Activated T-cell treated with anti-CD3 and anti-CD28 coated beads, Interleukin-2, amount 50 U/mL, for 72 hours (primary cell): ENCODE data around the gene TERT. TPM values are rescaled to one million over a fixed set of nuclear protein-coding genes. Genes with fewer than 3 reads are reported as not detected.
"Not testable (repeated sequence)": the region's sequence is repeated elsewhere in the genome, so short reads cannot be mapped to it uniquely, and the experiment has no call there.

Experiments used
- ATAC-seq, 2 donors: fragments of 150-1000 bp; cut with Tn5 transposase; replicated peaks in 1 of 2; 2 replicates each; pipeline ENCODE4 v1.10.0; 2021; ENCODE audit warnings: moderate library complexity in 2 of 2, mild to moderate bottlenecking in 1 of 2
- DNase-seq, 2 donors: peaks; one replicate each; pipeline ENCODE4 v3.0.0; 2021 to 2022; ENCODE audit warnings: mixed read lengths in 1 of 2
- H3K27ac Mint-ChIP-seq: one replicate; pipeline ENCODE4 v1.8.0; 2022; ENCODE audit warnings: mild to moderate bottlenecking, moderate library complexity, mixed read lengths
- H3K27me3 Mint-ChIP-seq: one replicate; pipeline ENCODE4 v1.8.0; 2022; ENCODE audit warnings: low read depth, mixed read lengths
- H3K36me3 Mint-ChIP-seq, 2 donors: one replicate each; pipeline ENCODE4 v1.8.0; 2022; ENCODE audit warnings: mixed read lengths in 2 of 2, mild to moderate bottlenecking in 1 of 2; ENCODE audit not compliant: insufficient read depth in 2 of 2
- H3K4me1 Mint-ChIP-seq: one replicate; pipeline ENCODE4 v1.8.0; 2022; ENCODE audit warnings: low read depth, mixed read lengths
- H3K4me3 Mint-ChIP-seq, 2 donors: one replicate each; pipeline ENCODE4 v1.8.0; 2022; ENCODE audit warnings: mild to moderate bottlenecking in 2 of 2, mixed read lengths in 2 of 2, moderate library complexity in 2 of 2
- H3K9me3 Mint-ChIP-seq, 2 donors: one replicate each; pipeline ENCODE4 v1.8.0; 2022; ENCODE audit warnings: mixed read lengths in 2 of 2
- total RNA-seq, 2 donors: library from RNA; stranded (reverse); gene quantifications; one replicate each; pipeline ENCODE4 v1.2.3, GENCODE V29; 2022

Gene TERT
- total RNA-seq, 2 donors from 2014 or later, result 2.5 to 5.1 TPM

DNA sequence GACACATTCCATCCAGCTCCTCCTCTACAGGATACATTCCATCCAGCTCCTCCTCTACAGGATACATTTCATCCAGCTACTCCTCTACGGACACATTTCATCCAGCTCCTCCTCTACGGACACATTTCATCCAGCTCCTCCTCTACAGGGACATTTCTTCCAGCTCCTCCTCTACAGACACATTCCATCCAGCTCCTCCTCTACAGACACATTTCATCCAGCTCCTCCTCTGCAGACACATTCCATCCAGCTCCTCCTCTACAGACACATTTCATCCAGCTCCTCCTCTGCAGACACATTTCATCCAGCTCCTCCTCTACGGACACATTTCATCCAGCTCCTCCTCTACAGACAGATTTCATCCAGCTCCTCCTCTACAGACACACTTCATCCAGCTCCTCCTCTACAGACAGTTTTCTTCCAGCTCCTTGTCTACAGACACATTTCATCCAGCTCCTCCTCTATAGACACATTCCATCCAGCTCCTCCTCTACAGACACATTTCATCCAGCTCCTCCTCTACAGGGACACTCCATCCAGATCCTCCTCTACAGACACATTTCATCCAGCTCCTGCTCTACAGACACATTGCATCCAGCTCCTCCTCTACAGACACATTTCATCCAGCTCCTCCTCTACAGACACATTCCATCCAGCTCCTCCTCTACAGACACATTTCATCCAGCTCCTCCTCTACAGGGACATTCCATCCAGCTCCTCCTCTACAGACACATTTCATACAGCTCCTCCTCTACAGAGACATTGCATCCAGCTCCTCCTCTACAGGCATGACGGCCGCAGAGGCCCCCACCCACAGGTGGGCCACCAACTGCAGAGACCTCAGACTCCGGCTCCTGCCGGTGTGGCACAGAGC is 33.6 kb upstream of the TERT start:
- H3K4me1 Mint-ChIP-seq, result not testable (repeated sequence)

DNA sequence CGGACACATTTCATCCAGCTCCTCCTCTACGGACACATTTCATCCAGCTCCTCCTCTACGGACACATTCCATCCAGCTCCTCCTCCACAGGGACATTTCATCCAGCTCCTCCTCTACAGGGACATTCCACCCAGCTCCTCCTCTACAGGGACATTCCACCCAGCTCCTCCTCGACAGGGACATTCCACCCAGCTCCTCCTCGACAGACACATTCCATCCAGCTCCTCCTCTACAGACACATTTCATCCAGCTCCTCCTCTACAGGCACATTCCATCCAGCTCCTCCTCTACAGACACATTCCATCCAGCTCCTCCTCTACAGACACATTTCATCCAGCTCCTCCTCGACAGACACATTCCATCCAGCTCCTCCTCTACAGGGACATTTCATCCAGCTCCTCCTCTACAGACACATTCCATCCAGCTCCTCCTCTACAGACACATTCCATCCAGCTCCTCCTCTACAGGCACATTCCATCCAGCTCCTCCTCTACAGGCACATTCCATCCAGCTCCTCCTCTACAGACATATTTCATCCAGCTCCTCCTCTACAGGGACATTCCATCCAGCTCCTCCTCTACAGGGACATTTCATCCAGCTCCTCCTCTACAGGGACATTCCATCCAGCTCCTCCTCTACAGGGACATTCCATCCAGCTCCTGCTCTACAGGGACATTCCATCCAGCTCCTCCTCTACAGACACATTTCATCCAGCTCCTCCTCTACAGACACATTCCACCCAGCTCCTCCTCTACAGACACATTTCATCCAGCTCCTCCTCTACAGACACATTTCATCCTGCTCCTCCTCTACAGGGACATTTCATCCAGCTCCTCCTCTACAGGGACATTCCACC is 32.3 kb upstream of the TERT start:
- H3K27me3 Mint-ChIP-seq, ATAC-seq, H3K4me1 Mint-ChIP-seq, H3K9me3 Mint-ChIP-seq, H3K36me3 Mint-ChIP-seq, H3K27ac Mint-ChIP-seq, DNase-seq, H3K4me3 Mint-ChIP-seq: not testable (repeated sequence)

More for the DNA sequence above, 33.6 kb upstream of the TERT start:
- not testable (repeated sequence) for H3K4me3 Mint-ChIP-seq, H3K36me3 Mint-ChIP-seq, DNase-seq, H3K27me3 Mint-ChIP-seq, H3K9me3 Mint-ChIP-seq, ATAC-seq
- peak overlapping the region; percentile 9 for H3K27ac Mint-ChIP-seq

DNA sequence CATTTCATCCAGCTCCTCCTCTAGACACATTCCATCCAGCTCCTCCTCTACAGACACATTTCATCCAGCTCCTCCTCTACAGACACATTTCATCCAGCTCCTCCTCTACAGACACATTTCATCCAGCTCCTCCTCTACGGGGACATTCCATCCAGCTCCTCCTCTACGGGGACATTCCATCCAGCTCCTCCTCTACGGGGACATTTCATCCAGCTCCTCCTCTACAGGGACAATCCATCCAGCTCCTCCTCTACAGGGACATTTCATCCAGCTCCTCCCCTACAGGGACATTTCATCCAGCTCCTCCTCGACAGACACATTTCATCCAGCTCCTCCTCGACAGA is 31.6 kb upstream of the TERT start:
- H3K27ac Mint-ChIP-seq, ATAC-seq, H3K4me3 Mint-ChIP-seq, DNase-seq, H3K4me1 Mint-ChIP-seq, H3K9me3 Mint-ChIP-seq, H3K27me3 Mint-ChIP-seq, H3K36me3 Mint-ChIP-seq: not testable (repeated sequence)

DNA sequence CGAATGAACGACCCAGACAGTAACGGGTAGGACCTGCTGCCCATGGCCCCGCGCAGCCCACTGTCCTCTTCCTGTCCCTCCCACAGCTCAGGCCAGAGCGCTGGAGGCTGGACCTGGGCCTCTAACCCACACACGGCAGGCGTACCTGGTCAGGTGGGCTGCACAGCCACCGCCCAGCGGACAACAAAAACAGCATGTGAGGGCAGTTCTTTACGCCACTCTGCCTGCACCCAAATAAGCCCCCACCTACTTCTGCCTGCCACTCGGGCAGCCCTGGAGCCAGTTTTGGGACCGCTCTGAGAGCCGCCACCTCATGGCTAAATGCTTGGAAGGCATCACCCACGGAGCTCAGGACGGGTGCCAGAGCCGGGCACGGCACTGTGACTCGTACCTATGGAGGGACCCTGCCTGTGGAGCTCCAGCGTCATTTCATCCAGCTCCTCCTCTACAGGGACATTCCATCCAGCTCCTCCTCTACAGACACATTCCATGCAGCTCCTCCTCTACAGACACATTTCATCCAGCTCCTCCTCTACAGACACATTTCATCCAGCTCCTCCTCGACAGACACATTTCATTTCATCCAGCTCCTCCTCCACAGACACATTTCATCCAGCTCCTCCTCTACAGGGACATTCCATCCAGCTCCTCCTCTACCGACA is 31.1 kb upstream of the TERT start:
- Mint-ChIP-seq H3K4me1 (no peaks in the 10 kb centered on the region), H3K27me3 (no peaks in the 10 kb centered on the region), H3K27ac (no peak overlapping the region), H3K9me3 (no peaks in the 10 kb centered on the region), H3K36me3 (peaks cover 2 to 8% of the 10 kb centered on the region in 2 donors), H3K4me3 (no peak overlapping the region)
- DNase-seq (no peak), ATAC-seq (no peak)

DNA sequence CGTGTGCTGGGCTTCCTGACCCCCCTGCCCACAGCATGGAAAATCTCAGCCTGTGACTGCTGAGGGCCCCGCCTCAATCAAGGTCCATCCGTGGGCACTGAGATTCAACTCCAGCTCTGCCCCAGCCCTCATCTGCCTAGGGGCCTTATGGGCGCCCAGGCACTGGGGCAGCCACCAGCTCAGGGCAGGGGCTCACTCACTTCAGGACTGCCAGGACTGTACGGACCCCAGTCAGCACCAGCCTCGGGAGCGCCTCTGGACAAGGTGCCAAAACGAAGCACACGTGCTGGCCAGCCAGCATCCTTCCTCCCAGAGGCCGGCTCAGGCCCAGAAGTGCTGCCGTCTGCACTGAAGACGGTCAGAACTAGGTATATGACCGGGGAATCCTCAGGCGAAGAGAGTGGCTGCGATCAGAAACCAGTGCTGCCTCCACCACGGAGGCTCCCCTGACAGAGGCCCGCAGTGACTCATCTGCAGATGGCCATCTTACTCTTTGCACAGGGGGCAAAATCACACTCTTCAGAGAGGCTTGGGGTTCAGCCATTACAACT is 30.4 kb upstream of the TERT start:
- Mint-ChIP-seq H3K36me3 (peaks cover 2 to 12% of the 10 kb centered on the region in 2 donors), H3K9me3 (no peaks in the 10 kb centered on the region), H3K27me3 (no peaks in the 10 kb centered on the region), H3K4me1 (no peaks in the 10 kb centered on the region), H3K4me3 (no peak overlapping the region), H3K27ac (no peak overlapping the region)
- DNase-seq (no peak), ATAC-seq (no peak)

DNA sequence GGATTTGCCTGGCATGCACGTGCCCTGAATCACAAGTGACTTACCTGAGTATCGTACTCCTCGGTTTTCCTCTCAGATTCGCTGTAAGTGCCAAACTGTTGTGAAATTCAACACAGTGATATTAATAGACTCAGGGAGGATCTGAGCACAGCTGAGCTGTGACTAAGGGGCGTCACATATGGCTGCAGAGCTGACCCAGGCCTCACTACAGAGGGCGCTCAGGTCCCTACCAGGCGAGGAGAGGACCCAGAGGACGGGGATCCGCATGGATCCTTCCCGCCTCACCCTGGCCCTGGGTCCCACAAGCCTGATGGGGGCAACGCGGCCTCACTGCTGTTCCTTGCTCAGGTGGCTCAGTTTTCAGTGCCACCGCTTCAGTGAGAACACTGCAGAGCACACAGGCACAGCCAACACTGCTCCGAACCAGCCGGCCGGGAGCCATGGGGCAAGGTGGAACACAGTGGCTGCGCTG is 29.9 kb upstream of the TERT start:
- DNase-seq (no peak), ATAC-seq (no peak)
- H3K9me3 Mint-ChIP-seq, result no peaks in the 10 kb centered on the region
- no peak overlapping the region for H3K4me3 Mint-ChIP-seq
- H3K27ac Mint-ChIP-seq, result no peak overlapping the region
- H3K4me1 Mint-ChIP-seq, result no peaks in the 10 kb centered on the region
- no peaks in the 10 kb centered on the region for H3K27me3 Mint-ChIP-seq
- H3K36me3 Mint-ChIP-seq, result peaks cover 2 to 15% of the 10 kb centered on the region in 2 donors

DNA sequence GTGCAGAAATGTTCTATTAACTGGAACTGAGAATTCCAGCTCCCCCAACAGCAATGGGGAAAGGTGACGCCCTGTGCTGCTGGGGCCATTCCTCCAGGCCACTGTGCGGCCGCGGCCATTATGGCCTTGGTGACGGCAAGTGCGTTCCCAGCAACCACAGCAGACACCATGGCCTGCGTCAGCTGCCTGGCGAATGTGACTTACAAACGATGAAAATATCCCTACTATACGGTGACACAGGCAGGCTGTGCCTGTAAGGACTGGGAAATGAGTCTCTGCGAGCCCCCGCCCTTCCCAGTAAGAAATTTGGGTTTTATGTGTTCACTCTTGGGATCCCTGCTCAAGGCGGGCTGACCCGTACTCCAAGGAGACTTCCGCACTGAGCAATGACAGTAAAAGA is 29.4 kb upstream of the TERT start:
- Mint-ChIP-seq H3K27ac (no peak overlapping the region), H3K4me3 (no peak overlapping the region), H3K36me3 (peaks cover 2 to 15% of the 10 kb centered on the region in 2 donors), H3K4me1 (no peaks in the 10 kb centered on the region), H3K27me3 (no peaks in the 10 kb centered on the region), H3K9me3 (no peaks in the 10 kb centered on the region)
- DNase-seq, result no peak
- ATAC-seq, result no peak

DNA sequence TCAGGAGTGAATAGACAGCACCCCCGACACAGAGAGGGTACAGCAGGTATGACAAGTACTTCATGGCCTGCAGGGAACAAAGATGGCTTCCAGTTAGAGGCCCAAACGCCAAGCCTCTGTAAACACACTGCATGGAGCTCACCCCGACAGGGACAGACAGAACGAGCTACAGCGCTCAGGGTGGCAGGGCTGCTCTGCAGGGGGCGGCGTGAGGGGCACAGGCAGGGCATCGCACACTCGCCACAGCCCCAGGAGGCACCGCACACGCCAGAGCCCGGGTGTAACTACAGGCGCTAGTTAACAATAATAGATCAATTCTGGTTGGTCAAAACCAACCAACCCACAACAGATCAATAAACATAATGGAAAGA is 28.9 kb upstream of the TERT start:
- Mint-ChIP-seq H3K36me3 (peaks cover 2 to 15% of the 10 kb centered on the region in 2 donors), H3K4me3 (no peak overlapping the region), H3K27me3 (no peaks in the 10 kb centered on the region), H3K27ac (no peak overlapping the region), H3K4me1 (no peaks in the 10 kb centered on the region), H3K9me3 (no peaks in the 10 kb centered on the region)
- ATAC-seq (no peak), DNase-seq (no peak)

DNA sequence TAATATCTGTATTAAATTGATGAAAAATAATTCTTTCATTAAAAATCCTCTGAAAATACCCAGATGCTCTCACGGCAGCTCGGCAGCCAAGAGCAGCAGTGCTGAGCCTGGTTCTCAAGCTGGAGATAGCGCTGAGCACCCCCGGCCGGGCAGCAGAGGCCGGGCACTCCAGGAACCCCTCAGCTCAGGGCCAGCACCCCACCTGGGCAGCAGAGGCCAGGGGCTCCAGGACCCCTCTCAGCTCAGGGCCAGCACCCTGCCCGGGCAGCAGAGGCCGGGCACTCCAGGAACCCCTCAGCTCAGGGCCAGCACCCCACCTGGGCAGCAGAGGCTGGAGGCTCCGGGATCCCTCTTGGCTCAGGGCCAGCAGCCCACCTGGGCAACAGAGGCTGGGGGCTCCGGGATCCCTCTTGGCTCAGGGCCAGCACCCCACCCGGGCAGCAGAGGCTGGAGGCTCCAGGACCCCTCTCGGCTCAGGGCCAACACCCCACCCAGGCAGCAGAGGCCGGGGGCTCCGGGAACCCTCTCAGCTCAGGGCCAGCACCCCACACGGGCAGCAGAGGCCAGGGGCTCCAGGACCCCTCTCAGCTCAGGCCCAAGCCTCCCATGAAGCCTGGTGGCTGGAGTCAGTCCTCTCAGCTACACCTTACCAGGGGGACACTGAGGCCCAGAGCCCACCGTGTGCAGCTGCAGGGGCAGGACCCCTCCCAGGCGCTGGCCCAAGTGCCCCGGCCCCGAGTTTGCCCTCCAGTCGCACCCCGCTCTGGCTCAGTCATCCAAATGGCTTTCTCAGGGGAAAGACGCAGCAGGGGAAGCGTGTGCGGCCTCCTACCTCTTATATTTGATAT is 28.3 kb upstream of the TERT start:
- H3K36me3 Mint-ChIP-seq, result peaks cover 2 to 15% of the 10 kb centered on the region in 2 donors
- no peaks in the 10 kb centered on the region for H3K4me1 Mint-ChIP-seq
- no peaks in the 10 kb centered on the region for H3K9me3 Mint-ChIP-seq
- ATAC-seq, result no peak
- no peak for DNase-seq
- H3K27me3 Mint-ChIP-seq, result no peaks in the 10 kb centered on the region
- H3K27ac Mint-ChIP-seq, result no peak overlapping the region
- H3K4me3 Mint-ChIP-seq, result no peak overlapping the region

DNA sequence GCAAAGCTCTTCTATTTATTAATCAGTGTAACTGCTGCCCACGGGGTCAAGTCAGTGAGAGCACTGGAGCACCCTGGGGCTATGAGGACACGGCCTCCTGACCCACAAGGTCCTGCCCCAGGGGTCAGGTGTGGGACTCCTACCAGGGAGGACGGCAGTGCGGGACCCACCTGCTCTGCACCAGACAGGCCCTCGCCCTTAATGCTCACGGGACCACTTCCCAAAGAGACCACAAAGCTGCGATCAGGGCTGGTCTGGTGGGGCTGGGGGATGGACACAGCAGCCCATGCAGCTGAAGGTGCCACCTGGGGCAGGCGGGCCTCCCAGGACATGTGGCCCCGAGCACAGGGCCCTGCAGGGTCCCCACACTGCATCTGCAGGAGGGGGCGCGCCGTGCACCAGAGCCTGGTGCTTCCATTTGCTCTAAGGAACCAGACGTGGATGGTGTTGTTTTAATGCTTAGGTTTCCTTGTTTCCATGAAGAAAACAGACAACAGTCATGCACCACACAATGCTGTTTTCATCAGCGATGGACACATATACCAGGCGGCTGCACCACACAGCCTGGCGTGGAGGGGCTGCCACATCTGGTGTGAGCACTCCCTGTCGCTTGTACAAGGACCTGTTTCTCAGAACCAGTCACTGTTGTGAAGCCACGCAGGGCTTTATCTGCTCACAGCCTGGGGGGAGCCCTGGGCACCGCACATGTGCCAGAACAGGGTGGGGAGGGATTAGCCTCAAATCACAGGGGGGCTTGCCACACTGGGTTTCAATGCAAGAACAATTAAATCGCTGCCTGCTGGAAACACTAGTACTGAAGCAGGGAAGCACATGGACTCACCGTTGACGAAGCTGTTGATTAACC is 27.4 kb upstream of the TERT start:
- ATAC-seq, result no peak
- Mint-ChIP-seq H3K27ac (no peak overlapping the region), H3K9me3 (no peaks in the 10 kb centered on the region), H3K36me3 (peaks cover 2 to 19% of the 10 kb centered on the region in 2 donors), H3K27me3 (no peaks in the 10 kb centered on the region), H3K4me1 (peaks cover 4% of the 10 kb centered on the region), H3K4me3 (no peak overlapping the region)
- DNase-seq, result no peak

DNA sequence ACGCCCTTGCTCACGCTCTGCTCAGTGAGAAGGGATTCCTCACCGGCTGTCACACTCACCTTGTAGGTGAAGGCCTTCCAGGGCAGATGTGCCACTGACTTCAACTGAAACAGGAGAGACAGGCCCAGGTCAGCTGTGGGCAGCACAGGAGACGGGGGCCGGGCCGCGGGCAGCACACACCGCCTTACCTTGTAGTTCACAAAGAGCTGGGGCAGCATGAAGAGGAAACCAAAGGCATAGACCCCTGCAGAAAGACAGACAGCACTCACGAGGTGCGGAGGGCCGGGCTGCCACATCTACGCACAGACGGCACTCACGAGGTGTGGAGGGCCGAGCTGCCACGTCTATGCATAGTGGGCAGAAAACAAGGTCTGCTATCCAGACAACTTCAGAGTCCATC is 26.7 kb upstream of the TERT start:
- DNase-seq (no peak), ATAC-seq (no peak)
- no peak overlapping the region for H3K4me3 Mint-ChIP-seq
- H3K27me3 Mint-ChIP-seq, result no peaks in the 10 kb centered on the region
- H3K9me3 Mint-ChIP-seq, result no peaks in the 10 kb centered on the region
- H3K4me1 Mint-ChIP-seq, result peaks cover 11% of the 10 kb centered on the region
- no peak overlapping the region for H3K27ac Mint-ChIP-seq
- H3K36me3 Mint-ChIP-seq, result peaks cover 2 to 24% of the 10 kb centered on the region in 2 donors
